Neuron (in vitro differentiated cells): Measurements from ENCODE around the gene TMEM178B.

ENCODE experiments used
- H2AFZ ChIP-seq: one replicate; pipeline ENCODE4 v1.6.1; 2013; ENCODE audit warnings: low read depth, mild to moderate bottlenecking, inconsistent platforms, low read length, moderate library complexity
- H3K27me3 ChIP-seq: one replicate; pipeline ENCODE4 v1.6.1; 2013; ENCODE audit warnings: low read length; ENCODE audit not compliant: insufficient read depth
- H3K36me3 ChIP-seq: one replicate; pipeline ENCODE4 v1.6.1; 2013; ENCODE audit warnings: low read length; ENCODE audit not compliant: insufficient read depth
- H3K4me1 ChIP-seq: one replicate; pipeline ENCODE4 v1.6.1; 2013; ENCODE audit warnings: low read length; ENCODE audit not compliant: insufficient read depth
- H3K4me3 ChIP-seq: 2 replicates; pipeline ENCODE4 v1.5.1; 2013; ENCODE audit warnings: mild to moderate bottlenecking, low read length, moderate library complexity
- H3K9me3 ChIP-seq: one replicate; pipeline ENCODE4 v1.6.1; 2013; ENCODE audit warnings: low read length

TMEM178B gene

DNA sequence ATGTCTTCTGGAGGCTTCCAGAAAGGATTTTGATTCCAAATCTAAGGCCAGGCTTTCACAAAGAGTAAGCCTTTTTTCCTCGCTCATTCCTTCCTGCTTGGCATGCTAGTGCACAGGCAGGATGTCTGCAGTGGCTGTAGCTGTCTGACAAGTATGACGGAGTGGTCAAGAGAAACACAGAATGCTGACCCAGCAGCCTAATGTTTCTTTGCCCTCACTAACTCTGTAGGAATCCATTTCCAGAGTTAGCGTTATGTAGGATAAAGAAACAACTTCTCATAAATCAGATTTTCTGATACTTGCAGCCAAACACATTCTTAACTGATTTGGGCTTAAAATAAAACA lies 286.5 kb downstream of the TMEM178B start:
- Histone ChIP-seq H3K27me3 (no peaks in the 10 kb centered on the region), H3K36me3 (no peaks in the 10 kb centered on the region), H3K4me3 (no peak overlapping the region), H2AFZ (no peak overlapping the region), H3K4me1 (peaks cover 9% of the 10 kb centered on the region), H3K9me3 (no peaks in the 10 kb centered on the region)

DNA sequence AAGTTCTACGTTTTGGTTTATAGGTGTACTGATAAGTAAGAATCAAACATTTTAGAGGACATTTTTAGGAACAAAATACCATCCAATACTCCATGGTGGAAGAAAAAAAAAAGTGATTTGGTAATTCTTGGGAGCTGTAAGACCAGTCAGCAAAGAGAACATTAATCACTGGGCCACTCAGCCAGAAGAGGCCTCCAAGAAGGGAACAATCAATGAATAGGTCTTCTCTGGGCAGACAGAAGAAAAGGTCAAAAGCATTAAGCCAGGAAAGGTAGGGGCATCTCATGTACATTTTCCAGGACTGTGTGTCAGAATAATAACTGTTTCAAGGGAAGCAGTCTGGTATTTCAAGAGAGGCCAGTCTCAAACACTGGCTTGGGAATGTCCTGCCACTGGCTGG lies 286.9 kb downstream of the TMEM178B start:
- Histone ChIP-seq H3K9me3 (no peaks in the 10 kb centered on the region), H3K27me3 (no peaks in the 10 kb centered on the region), H3K4me1 (peaks cover 13% of the 10 kb centered on the region), H3K36me3 (no peaks in the 10 kb centered on the region), H2AFZ (no peak overlapping the region), H3K4me3 (no peak overlapping the region)

DNA sequence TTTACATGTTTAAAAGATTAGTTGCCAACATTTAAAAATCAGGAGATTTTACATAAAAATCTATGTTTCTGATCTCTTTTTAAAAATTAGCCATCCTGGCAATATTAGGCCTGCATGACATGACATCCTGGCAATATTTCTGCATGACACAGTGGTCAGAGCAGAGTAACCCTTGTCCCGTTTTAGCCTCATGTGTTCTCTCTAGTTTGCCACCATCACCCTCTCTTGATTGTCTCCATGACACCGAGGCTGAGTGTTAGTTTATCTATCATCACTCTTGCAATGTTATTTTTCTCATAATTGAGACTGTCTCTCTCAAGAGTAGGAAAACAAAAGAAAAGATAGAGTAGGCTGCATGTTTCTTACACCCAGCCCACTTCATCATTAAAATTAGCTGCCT lies 287.6 kb downstream of the TMEM178B start:
- peaks cover 20% of the 10 kb centered on the region for H3K4me1 ChIP-seq
- no peak overlapping the region for H3K4me3 ChIP-seq
- no peak overlapping the region for H2AFZ ChIP-seq
- H3K36me3 ChIP-seq: no peaks in the 10 kb centered on the region
- H3K9me3 ChIP-seq: no peaks in the 10 kb centered on the region
- H3K27me3 ChIP-seq: no peaks in the 10 kb centered on the region

DNA sequence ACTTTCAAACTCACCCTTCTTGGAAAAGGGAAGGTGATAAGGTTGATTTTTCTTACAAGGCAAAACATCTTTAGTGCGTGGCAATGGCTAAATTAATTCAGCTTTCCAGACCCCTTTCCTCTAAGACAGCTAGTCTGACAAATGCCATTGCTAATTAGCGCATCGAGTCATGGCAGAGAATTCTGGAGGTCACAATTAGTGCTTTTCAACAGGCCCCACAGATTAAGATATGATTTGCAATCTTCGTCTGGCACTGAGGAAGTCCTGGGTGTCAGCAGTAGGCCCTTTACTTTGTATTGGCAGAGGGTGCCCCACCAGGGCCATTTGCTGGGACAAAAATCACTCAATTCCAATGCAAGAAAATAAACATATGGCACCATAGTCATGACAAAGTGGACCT lies 288.1 kb downstream of the TMEM178B start:
- Histone ChIP-seq H3K9me3 (no peaks in the 10 kb centered on the region), H3K4me1 (peaks cover 24% of the 10 kb centered on the region), H3K36me3 (no peaks in the 10 kb centered on the region), H3K4me3 (no peak overlapping the region), H2AFZ (no peak overlapping the region), H3K27me3 (no peaks in the 10 kb centered on the region)

DNA sequence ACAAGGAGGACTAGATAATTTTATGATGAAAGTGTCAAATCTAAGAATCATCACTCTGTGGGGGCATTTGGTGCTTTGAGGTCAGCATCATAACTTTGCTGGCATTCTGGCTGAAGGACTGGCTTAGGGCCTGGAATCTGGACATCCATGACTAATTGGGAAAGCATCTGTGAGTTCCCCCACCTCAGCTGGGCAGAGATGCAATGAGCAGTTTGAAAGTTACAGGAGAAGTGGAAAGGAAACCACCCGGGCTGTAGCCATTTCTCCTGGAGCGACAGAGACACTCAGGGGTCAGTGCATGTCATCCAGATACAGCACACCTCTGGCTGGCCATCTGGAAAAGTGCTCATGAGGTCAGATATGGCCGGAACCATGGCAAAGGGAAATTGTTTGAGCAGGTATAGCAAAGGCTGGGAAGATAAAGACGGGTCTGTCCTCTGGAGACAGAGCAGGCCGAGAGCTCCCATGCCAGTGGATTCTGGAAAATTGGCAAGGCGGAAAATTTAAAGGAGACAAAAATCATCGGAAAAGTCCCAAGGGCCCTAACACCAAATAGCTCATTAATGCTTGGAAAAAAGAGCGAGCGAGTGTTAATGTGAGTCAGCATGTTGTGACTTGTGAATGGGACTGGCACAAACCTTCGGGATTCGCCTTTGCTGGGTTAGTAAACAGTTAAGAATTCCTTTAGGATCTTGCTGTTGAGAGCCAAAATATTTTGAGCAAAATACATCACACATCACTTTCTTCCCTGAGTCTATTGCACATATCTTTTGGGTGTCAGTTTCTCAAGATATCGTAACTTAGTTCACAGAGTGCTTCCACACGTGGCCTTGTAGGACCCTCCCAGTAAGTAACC lies 288.9 kb downstream of the TMEM178B start:
- Histone ChIP-seq H3K4me3 (no peak overlapping the region), H3K27me3 (no peaks in the 10 kb centered on the region), H2AFZ (no peak overlapping the region), H3K9me3 (no peaks in the 10 kb centered on the region), H3K36me3 (no peaks in the 10 kb centered on the region), H3K4me1 (peaks cover 28% of the 10 kb centered on the region)

- Histone ChIP-seq H3K27me3 (no peaks in the 10 kb centered on the region), H3K4me1 (peaks cover 30% of the 10 kb centered on the region), H3K36me3 (no peaks in the 10 kb centered on the region), H3K9me3 (no peaks in the 10 kb centered on the region), H2AFZ (no peak overlapping the region), H3K4me3 (no peak overlapping the region)
These were observed 289.9 kb downstream of the TMEM178B start for GRCh38 chr7:141363748-141364147.

- Histone ChIP-seq H3K9me3 (no peaks in the 10 kb centered on the region), H3K4me1 (peaks cover 27% of the 10 kb centered on the region), H3K4me3 (peak overlapping the region; percentile 3)
These were observed 292.3 kb downstream of the TMEM178B start for GRCh38 chr7:141366091-141366621.

GRCh38 chr7:141369422-141369821 lies 295.6 kb downstream of the TMEM178B start:
- no peaks in the 10 kb centered on the region for H3K27me3 ChIP-seq
- no peak overlapping the region for H3K4me3 ChIP-seq
- H3K9me3 ChIP-seq: no peaks in the 10 kb centered on the region
- no peak overlapping the region for H2AFZ ChIP-seq
- no peaks in the 10 kb centered on the region for H3K36me3 ChIP-seq
- peaks cover 22% of the 10 kb centered on the region for H3K4me1 ChIP-seq

More at GRCh38 chr7:141366091-141366621, 292.3 kb downstream of the TMEM178B start:
- peak overlapping the region; percentile 54 for H2AFZ ChIP-seq
- no peaks in the 10 kb centered on the region for H3K36me3 ChIP-seq
- H3K27me3 ChIP-seq: no peaks in the 10 kb centered on the region

- Histone ChIP-seq H3K4me1 (peaks cover 22% of the 10 kb centered on the region), H3K9me3 (no peaks in the 10 kb centered on the region), H2AFZ (no peak overlapping the region), H3K36me3 (no peaks in the 10 kb centered on the region), H3K27me3 (no peaks in the 10 kb centered on the region), H3K4me3 (no peak overlapping the region)
These were observed 296.3 kb downstream of the TMEM178B start for GRCh38 chr7:141370178-141370577.

GRCh38 chr7:141370650-141371049 lies 296.8 kb downstream of the TMEM178B start:
- Histone ChIP-seq H3K9me3 (no peaks in the 10 kb centered on the region), H3K27me3 (no peaks in the 10 kb centered on the region), H3K4me3 (no peak overlapping the region), H3K4me1 (peaks cover 20% of the 10 kb centered on the region), H2AFZ (no peak overlapping the region), H3K36me3 (no peaks in the 10 kb centered on the region)

DNA sequence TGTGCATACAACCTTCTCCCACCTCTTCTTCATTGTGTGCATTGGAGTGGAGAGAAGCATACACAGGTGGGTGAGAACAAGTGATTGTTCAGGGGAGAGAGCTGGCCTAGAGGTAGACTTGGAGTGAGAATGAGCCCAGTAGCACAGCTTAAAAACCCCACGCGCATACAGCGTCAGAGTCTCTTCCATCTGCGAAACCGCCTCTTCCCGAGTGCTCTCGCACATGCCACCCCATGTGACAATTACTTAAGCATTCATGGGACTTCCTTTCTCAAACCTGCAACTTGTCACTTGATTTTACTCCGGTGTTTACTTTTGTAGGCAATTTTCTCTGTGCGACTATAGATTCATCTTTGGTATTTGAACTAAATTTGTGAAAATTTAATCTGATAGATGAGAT lies 300.6 kb downstream of the TMEM178B start:
- Histone ChIP-seq H3K4me3 (no peak overlapping the region), H3K9me3 (no peaks in the 10 kb centered on the region), H3K27me3 (no peaks in the 10 kb centered on the region), H2AFZ (no peak overlapping the region), H3K4me1 (peaks cover 2% of the 10 kb centered on the region), H3K36me3 (no peaks in the 10 kb centered on the region)

DNA sequence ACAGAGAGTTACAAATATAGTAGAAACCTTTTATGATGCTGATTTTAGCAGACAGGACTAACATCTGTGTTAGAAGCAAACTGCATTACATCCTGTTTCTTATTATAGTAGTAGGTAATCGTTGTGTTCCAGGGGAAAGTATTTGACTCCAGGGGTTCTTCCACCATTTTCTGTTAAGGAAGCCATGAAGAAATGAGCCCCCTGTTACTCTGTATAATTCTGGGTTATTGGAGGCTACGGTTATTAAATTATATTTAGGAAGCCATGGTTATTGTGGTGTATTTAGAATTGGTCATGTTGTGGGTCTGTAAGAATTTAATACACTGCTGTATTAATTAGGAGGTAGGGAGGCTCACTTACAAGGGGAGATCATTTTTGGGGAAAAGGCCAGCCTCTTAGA lies 301.6 kb downstream of the TMEM178B start:
- Histone ChIP-seq H3K27me3 (no peaks in the 10 kb centered on the region), H2AFZ (no peak overlapping the region), H3K4me1 (peaks cover 2% of the 10 kb centered on the region), H3K9me3 (no peaks in the 10 kb centered on the region), H3K36me3 (no peaks in the 10 kb centered on the region), H3K4me3 (no peak overlapping the region)

DNA sequence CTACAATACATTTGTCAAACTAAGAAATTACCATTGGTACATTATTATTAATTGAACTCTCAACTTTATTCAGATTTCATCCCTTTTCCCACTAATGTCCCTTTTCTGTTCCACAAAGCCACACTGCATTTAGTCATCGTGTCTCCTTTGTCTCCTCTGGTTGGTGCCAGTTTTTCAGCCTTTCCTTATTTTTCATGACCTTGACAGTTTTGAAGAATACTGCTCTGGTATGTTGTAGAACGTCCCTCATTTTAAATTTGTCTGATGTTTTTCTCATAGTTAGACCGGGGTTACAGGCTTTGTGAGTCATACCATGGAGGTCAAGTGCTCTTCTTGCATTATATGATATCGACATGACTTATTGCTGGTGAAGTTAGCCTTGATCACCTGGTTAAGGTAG lies 304.0 kb downstream of the TMEM178B start:
- H3K36me3 ChIP-seq: no peaks in the 10 kb centered on the region
- no peak overlapping the region for H2AFZ ChIP-seq
- peaks cover 6% of the 10 kb centered on the region for H3K27me3 ChIP-seq
- no peaks in the 10 kb centered on the region for H3K9me3 ChIP-seq
- no peak overlapping the region for H3K4me3 ChIP-seq
- H3K4me1 ChIP-seq: peaks cover 2% of the 10 kb centered on the region

GRCh38 chr7:141378405-141378804 lies 304.5 kb downstream of the TMEM178B start:
- H3K9me3 ChIP-seq: no peaks in the 10 kb centered on the region
- H3K36me3 ChIP-seq: no peaks in the 10 kb centered on the region
- peaks cover 6% of the 10 kb centered on the region for H3K27me3 ChIP-seq

More at GRCh38 chr7:141378405-141378804, 304.5 kb downstream of the TMEM178B start:
- Histone ChIP-seq H2AFZ (no peak overlapping the region), H3K4me1 (peaks cover 2% of the 10 kb centered on the region), H3K4me3 (no peak overlapping the region)
